G401.6 (cell line): Measurements from ENCODE around the gene MRPS15.

ENCODE experiments used
- FAIRE-seq: peaks from 2 replicates; lab custom pipeline; 2012; peaks lifted over from hg19 to GRCh38; lab: Jason Lieb, UNC

MRPS15 gene

GRCh38 chr1:36457691-36458090 lies 6.5 kb downstream of the MRPS15 start:
- FAIRE-seq = no peak

GRCh38 chr1:36456391-36456928 lies 7.7 kb downstream of the MRPS15 start:
- no peak for FAIRE-seq

- FAIRE-seq = no peak
Observed at GRCh38 chr1:36455386-36455785, 8.8 kb downstream of the MRPS15 start.

GRCh38 chr1:36453600-36454388 lies 10.4 kb downstream of the MRPS15 start:
- no peak for FAIRE-seq

- FAIRE-seq = no peak
Observed at GRCh38 chr1:36453051-36453450, 11.1 kb downstream of the MRPS15 start.

GRCh38 chr1:36450919-36451305 lies 13.3 kb downstream of the MRPS15 start:
- no peak for FAIRE-seq

- peak; percentile 94 for FAIRE-seq
Observed at GRCh38 chr1:36450270-36450918, 13.8 kb downstream of the MRPS15 start, which contains the start of gene OSCP1. Gene OSCP1, minus strand, starts transcription at chr1:36450451. Its CDS starts 82 bp downstream, at chr1:36450369.

GRCh38 chr1:36448530-36449056 lies 15.6 kb downstream of the MRPS15 start:
- FAIRE-seq = no peak

GRCh38 chr1:36447450-36447849 lies 16.7 kb downstream of the MRPS15 start:
- no peak for FAIRE-seq

- FAIRE-seq = no peak
Observed at GRCh38 chr1:36446746-36447145, 17.4 kb downstream of the MRPS15 start.

GRCh38 chr1:36446271-36446670 lies 17.9 kb downstream of the MRPS15 start:
- no peak for FAIRE-seq

GRCh38 chr1:36443297-36443696 lies 20.9 kb downstream of the MRPS15 start:
- FAIRE-seq = no peak

GRCh38 chr1:36442337-36442736 lies 21.8 kb downstream of the MRPS15 start:
- FAIRE-seq = no peak

GRCh38 chr1:36440646-36441045 lies 23.5 kb downstream of the MRPS15 start:
- no peak for FAIRE-seq

GRCh38 chr1:36440044-36440443 lies 24.1 kb downstream of the MRPS15 start:
- no peak for FAIRE-seq

GRCh38 chr1:36438715-36439114 lies 25.5 kb downstream of the MRPS15 start:
- FAIRE-seq = no peak

- no peak for FAIRE-seq
Observed at GRCh38 chr1:36436821-36437220, 27.4 kb downstream of the MRPS15 start.

GRCh38 chr1:36433102-36433501 lies 31.1 kb downstream of the MRPS15 start:
- no peak for FAIRE-seq

GRCh38 chr1:36432616-36433015 lies 31.6 kb downstream of the MRPS15 start:
- FAIRE-seq = no peak

GRCh38 chr1:36425791-36426190 lies 38.4 kb downstream of the MRPS15 start:
- FAIRE-seq = no peak

- no peak for FAIRE-seq
Observed at GRCh38 chr1:36421649-36422048, 42.5 kb downstream of the MRPS15 start.

GRCh38 chr1:36420836-36421317 lies 43.3 kb downstream of the MRPS15 start:
- FAIRE-seq = peak; percentile 92

- no peak for FAIRE-seq
Observed at GRCh38 chr1:36420409-36420808, 43.8 kb downstream of the MRPS15 start.
